ENCODE results near the gene KRT34.

DNA sequence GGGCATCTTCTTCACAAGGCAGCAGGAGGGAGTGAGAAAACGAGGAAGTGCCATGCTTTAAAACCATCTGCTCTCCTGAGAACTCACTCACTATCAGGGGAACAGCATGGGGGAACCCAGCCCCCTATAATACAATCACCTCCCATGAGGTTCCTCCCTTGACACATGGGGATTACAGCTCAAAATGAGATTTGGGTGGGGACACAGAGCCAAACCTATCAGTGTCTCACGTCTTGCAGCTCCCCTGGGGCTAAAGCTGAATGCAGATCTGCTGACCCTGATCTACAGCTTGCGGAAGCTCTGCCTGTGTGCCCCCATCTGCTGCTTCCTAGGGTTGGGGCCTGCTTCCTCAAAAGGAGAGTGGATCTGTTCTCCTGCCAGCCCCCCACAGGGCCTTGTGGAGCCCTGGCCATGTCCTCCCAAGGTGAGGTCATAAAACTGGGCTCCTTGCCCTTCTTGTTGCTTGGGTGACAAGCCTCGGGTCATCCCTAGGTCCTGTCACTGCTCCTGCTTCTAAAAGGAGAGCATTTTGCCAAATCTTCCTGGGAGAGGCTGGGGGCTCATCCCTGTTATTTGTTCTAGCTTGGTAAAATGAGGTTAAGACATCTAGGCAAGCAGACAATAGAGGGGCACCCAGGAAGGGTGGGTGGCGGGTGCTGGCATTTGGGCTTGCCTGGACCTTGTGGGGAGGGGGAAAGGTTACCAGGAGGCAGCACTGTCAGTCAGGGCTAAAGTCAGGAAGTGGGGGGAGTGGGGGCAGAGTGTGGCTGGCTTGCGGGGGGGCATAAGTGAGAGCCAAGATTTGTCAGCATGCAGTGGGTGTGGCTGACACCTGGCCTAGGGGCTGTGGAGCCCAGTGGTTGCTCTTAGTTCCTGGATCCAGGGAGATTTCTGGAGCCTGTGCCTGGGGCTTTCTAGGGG is 47.5 kb downstream of the KRT34 start:
- TF ChIP-seq CTCF (IDR thresholded peaks at IDR 0.05) (no peak), POLR2AphosphoS5 (IDR thresholded peaks at IDR 0.05) (no peak), POLR2A (IDR thresholded peaks at IDR 0.05) (no peak)
